A549 (cell line): Measurements from ENCODE around the gene PGA5.
"Not testable (repeated sequence)": the region's sequence is repeated elsewhere in the genome, so short reads cannot be mapped to it uniquely, and the experiment has no call there.

Experiments used
- CTCF ChIP-seq: fragments of >200 bp; sonication (Bioruptor Twin); formaldehyde crosslinking; IDR thresholded peaks from 3 replicates; pipeline ENCODE4 v1.5.1; 2016
- SMC3 ChIP-seq: fragments of >200 bp; sonication (Bioruptor Twin); formaldehyde crosslinking; IDR thresholded peaks from 3 replicates; pipeline ENCODE4 v1.6.1; 2018; ENCODE audit warnings: inconsistent platforms

- TF ChIP-seq SMC3, CTCF: not testable (repeated sequence)
Measured at GRCh38 chr11:61250796-61251765, 10.1 kb downstream of the PGA5 start.
